ENCODE results near the gene ANGPTL8.
A peak's percentile ranks its signal among the peaks of the same experiment; 100 is the strongest.

ANGPTL8 gene

DNA sequence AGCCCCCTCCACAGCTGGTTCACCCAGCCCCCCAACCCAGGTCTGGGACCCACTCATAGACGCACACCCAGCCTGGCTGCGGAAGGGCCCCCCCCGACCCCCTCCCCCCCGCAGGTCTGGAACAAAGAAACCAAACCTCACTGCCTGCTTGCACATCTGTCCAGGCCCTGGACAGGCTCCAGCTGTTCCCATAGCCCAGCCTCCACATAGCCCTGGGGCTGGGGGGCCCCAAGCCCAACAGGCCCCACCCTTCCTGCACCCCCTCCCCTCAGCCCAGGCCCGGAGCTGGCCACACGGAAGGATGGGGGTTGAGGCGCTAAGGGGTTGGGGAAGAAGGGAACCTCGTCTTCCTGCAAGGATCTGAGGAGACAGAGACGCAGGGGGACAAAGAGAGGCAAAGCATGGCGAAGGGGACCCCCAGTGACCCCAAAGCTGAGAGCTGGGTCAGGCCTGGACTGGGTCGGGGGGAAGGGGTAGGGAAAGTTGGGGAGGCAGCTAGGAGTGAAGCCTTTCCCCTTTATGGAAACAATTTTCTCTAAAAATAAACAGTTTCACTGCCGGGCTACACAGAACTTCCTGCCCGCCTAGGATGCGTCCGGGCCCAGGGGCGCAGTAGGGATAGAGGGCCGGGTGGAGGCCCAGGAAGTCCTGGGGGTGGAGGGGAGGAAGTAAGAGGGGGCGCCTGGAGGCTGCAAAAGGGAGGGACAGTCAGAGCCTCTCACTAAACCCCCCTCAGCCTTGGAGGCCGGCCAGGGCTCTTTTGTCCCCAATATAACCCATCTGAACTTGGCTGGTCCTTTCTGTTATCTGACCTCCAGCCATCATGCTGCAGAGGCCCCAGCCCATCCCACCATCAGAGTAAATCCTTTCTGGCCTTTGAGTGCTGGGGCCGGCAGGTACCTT, 44.5 kb upstream of the ANGPTL8 start:
- TF ChIP-seq CTCF (IDR thresholded peaks at IDR 0.05; ENCODE audit: control extremely low read depth, extremely low read depth, low read depth, missing control alignments), result no peak
- ChIA-PET POLR2A (no interaction called here), CTCF (no interaction called here)
- DNase-seq (ENCODE audit: extremely low spot score), result no peak

- POLR2A ChIA-PET, result no interaction called here
- no peak for TF ChIP-seq CTCF (IDR thresholded peaks at IDR 0.05; ENCODE audit: control extremely low read depth, extremely low read depth, low read depth, missing control alignments)
- CTCF ChIA-PET, result interaction anchor here (0.7 kb wide), 1 partner anchor 160 kb away, joined by 3 read pairs; no protein-coding TSS in a partner anchor
- DNase-seq (ENCODE audit: extremely low spot score), result no peak
Observed at GRCh38 chr19:11195681-11196080, 43.7 kb upstream of the ANGPTL8 start.

DNA sequence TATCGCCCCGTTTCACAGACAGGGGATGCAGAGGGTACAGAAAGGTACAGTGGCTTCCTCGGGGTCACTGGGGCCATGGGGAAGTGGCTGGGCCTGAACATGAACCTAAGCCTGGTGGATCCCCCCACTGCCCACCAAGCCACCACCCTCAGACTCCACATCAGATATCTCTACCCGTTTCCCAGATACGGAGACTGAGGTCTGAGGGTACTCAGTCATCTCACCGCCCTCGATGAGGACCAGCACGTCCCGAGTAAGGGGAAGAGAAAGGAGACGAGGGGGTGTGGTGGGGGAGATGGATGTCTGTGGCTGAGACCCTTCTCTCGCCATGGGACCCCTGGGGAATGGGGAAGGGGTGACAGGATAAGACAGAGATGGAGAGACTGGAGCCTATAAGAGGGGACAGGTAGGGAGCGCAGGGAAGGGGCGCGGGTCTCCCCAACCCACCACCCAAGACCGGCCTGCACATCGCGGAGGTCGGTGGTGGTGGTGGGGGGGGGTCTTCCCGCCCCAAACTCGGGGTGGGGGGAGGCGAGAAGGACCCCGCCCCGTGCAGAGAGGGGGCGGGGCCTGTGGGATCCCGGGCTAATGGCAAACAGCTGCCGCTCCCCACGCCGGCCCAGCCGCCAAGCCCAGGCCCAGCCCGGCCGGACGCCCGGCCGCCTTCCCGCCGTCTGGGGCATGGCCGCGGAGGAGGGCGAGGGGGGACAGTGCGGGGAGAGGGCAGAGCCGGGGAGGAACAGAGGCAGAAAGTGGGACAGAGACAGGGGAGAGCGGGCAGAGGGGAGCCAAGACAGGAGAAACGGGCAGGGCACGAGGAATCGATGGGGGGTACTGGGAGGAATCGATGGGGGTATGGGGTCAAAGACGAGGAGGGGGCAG, 42.8 kb upstream of the ANGPTL8 start:
- CTCF ChIA-PET, result interaction anchor here (0.7 kb wide), 1 partner anchor 161 kb away, joined by 3 read pairs; no protein-coding TSS in a partner anchor
- POLR2A ChIA-PET, result no interaction called here
- peak; percentile 51 for DNase-seq (ENCODE audit: extremely low spot score)
- no peak for TF ChIP-seq CTCF (IDR thresholded peaks at IDR 0.05; ENCODE audit: control extremely low read depth, extremely low read depth, low read depth, missing control alignments)

- peak; percentile 98 for DNase-seq (ENCODE audit: extremely low spot score)
- ChIA-PET CTCF (interaction anchor here (1.0 kb wide), 1 partner anchor 72 kb away, joined by 5 read pairs; no protein-coding TSS in a partner anchor), POLR2A (interaction anchor here (0.6 kb wide), 2 partner anchors 16 to 358 kb away, joined by 4 to 6 read pairs; no protein-coding TSS in a partner anchor)
- peak; percentile 26 for TF ChIP-seq CTCF (IDR thresholded peaks at IDR 0.05; ENCODE audit: control extremely low read depth, extremely low read depth, low read depth, missing control alignments)
Observed at GRCh38 chr19:11197291-11198174, 41.9 kb upstream of the ANGPTL8 start, which contains the start of gene KANK2. Gene KANK2, minus strand, starts transcription at chr19:11197545. Its CDS starts 3,034 bp downstream, at chr19:11194511.

DNA sequence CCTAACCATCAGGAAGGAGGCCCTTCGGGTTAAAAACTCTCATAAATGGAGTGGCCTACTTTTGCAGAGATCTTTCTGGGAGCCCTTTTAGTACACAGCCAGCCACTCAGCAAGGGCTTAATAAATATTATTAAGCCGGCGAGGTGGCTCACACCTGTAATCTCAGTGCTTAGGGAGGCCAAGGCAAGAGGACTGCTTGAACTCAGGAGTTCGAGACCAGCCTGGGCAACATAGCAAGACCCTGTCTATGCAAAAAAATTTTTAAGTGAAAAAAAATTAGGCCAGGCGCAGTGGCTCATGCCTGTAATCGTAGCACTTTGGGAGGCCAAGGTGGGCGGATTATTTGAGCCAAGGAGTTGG, 41.3 kb upstream of the ANGPTL8 start:
- CTCF ChIA-PET, result interaction anchor here (1.0 to 1.2 kb wide), 2 partner anchors 9 to 72 kb away, joined by 4 to 5 read pairs; no protein-coding TSS in a partner anchor
- no peak for DNase-seq (ENCODE audit: extremely low spot score)
- POLR2A ChIA-PET, result interaction anchor here (0.6 kb wide), 2 partner anchors 16 to 357 kb away, joined by 4 to 6 read pairs; no protein-coding TSS in a partner anchor
- no peak for TF ChIP-seq CTCF (IDR thresholded peaks at IDR 0.05; ENCODE audit: control extremely low read depth, extremely low read depth, low read depth, missing control alignments)
